ENCODE results near the gene INO80E.

- TF ChIP-seq, protein P1, sequence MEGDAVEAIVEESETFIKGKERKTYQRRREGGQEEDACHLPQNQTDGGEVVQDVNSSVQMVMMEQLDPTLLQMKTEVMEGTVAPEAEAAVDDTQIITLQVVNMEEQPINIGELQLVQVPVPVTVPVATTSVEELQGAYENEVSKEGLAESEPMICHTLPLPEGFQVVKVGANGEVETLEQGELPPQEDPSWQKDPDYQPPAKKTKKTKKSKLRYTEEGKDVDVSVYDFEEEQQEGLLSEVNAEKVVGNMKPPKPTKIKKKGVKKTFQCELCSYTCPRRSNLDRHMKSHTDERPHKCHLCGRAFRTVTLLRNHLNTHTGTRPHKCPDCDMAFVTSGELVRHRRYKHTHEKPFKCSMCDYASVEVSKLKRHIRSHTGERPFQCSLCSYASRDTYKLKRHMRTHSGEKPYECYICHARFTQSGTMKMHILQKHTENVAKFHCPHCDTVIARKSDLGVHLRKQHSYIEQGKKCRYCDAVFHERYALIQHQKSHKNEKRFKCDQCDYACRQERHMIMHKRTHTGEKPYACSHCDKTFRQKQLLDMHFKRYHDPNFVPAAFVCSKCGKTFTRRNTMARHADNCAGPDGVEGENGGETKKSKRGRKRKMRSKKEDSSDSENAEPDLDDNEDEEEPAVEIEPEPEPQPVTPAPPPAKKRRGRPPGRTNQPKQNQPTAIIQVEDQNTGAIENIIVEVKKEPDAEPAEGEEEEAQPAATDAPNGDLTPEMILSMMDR (IDR thresholded peaks at IDR 0.05 in 4 of 5, conservative IDR thresholded peaks at IDR 0.05 in 1 of 5), result no peak
- TF ChIP-seq POLR2A (IDR thresholded peaks at IDR 0.05), result no peak
Measured at GRCh38 chr16:30018731-30019158, 22.7 kb downstream of the INO80E start.

Data from gastrocnemius medialis (tissue), 4 donors.